Activated naive CD4-positive, alpha-beta T cell treated with anti-CD3 and anti-CD28 coated beads, Interleukin-2, amount 50 U/mL, for 24 hours (primary cell): ENCODE measurements around the gene DLD.
"Not testable (repeated sequence)": the region's sequence is repeated elsewhere in the genome, so short reads cannot be mapped to it uniquely, and the experiment has no call there.

Experiments used
- H3K27ac Mint-ChIP-seq: one replicate; pipeline ENCODE4 v1.8.0; 2021; ENCODE audit warnings: mild to moderate bottlenecking, mixed read lengths
- H3K27me3 Mint-ChIP-seq: one replicate; pipeline ENCODE4 v1.8.0; 2021; ENCODE audit warnings: mixed read lengths
- H3K36me3 Mint-ChIP-seq: one replicate; pipeline ENCODE4 v1.8.0; 2021; ENCODE audit warnings: mixed read lengths
- H3K4me1 Mint-ChIP-seq: one replicate; pipeline ENCODE4 v1.8.0; 2021; ENCODE audit warnings: mixed read lengths
- H3K4me3 Mint-ChIP-seq: one replicate; pipeline ENCODE4 v1.8.0; 2021; ENCODE audit warnings: mild to moderate bottlenecking, mixed read lengths
- H3K9me3 Mint-ChIP-seq: one replicate; pipeline ENCODE4 v1.8.0; 2021; ENCODE audit warnings: mixed read lengths

DLD gene

GRCh38 chr7:107944411-107945169, 53.6 kb downstream of the DLD start:
- Mint-ChIP-seq H3K27ac (no peak overlapping the region), H3K4me1 (no peaks in the 10 kb centered on the region), H3K9me3 (no peaks in the 10 kb centered on the region), H3K36me3 (peaks cover 3% of the 10 kb centered on the region), H3K27me3 (no peaks in the 10 kb centered on the region), H3K4me3 (no peak overlapping the region)

DNA sequence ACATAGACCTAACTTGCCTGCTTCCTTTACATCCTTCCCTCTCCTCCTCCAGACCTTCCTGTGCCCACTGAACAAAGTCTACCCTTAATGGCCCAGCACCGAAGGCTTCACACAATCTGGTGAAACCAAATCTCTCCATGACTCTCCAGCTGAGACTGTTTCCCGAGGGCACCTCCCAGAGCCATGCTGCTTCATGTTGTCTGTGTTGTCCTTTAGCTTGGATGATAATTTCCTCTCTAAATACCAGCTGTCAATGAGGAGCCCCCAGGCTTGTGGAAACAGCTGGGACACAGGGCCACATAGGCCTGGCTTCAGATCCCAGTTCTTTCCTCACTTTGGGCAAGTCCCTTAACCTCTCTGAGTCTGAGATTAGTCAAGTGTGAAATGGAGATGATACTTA, 54.3 kb downstream of the DLD start:
- H3K4me3 Mint-ChIP-seq: no peak overlapping the region
- no peaks in the 10 kb centered on the region for H3K9me3 Mint-ChIP-seq
- no peaks in the 10 kb centered on the region for H3K27me3 Mint-ChIP-seq
- H3K36me3 Mint-ChIP-seq: peaks cover 3% of the 10 kb centered on the region
- H3K27ac Mint-ChIP-seq: no peak overlapping the region
- H3K4me1 Mint-ChIP-seq: no peaks in the 10 kb centered on the region

GRCh38 chr7:107946451-107946850, 55.5 kb downstream of the DLD start:
- no peaks in the 10 kb centered on the region for H3K4me1 Mint-ChIP-seq
- no peaks in the 10 kb centered on the region for H3K27me3 Mint-ChIP-seq
- no peaks in the 10 kb centered on the region for H3K36me3 Mint-ChIP-seq
- H3K9me3 Mint-ChIP-seq: no peaks in the 10 kb centered on the region
- H3K4me3 Mint-ChIP-seq: no peak overlapping the region
- no peak overlapping the region for H3K27ac Mint-ChIP-seq

DNA sequence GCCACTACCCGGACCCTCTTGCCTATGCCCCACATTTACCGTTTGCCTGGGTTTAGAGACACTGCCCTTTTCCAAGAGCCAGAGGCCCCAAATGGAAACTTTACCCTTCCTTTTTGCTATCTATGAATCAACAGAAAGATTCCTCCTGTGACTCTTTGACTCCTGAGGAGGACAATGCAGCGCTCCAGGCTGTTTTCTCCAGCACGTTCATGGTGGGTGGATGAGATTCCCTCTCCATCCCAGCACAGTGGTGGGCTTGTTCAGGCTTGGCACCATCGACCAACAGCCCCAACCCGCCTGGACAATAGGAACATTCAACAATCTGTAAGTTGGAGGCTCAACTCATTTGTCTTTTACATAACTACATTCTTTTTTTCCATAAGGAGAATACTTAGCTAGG, 55.9 kb downstream of the DLD start:
- Mint-ChIP-seq H3K36me3 (no peaks in the 10 kb centered on the region), H3K9me3 (no peaks in the 10 kb centered on the region), H3K27ac (no peak overlapping the region), H3K4me1 (no peaks in the 10 kb centered on the region), H3K27me3 (no peaks in the 10 kb centered on the region), H3K4me3 (no peak overlapping the region)

GRCh38 chr7:107948645-107949442, 57.9 kb downstream of the DLD start:
- no peaks in the 10 kb centered on the region for H3K4me1 Mint-ChIP-seq
- H3K27me3 Mint-ChIP-seq: no peaks in the 10 kb centered on the region
- H3K36me3 Mint-ChIP-seq: no peaks in the 10 kb centered on the region
- no peaks in the 10 kb centered on the region for H3K9me3 Mint-ChIP-seq
- no peak overlapping the region for H3K4me3 Mint-ChIP-seq
- no peak overlapping the region for H3K27ac Mint-ChIP-seq

GRCh38 chr7:107949443-107949935, 58.5 kb downstream of the DLD start:
- Mint-ChIP-seq H3K27ac (no peak overlapping the region), H3K4me1 (no peaks in the 10 kb centered on the region), H3K36me3 (no peaks in the 10 kb centered on the region), H3K27me3 (no peaks in the 10 kb centered on the region), H3K4me3 (no peak overlapping the region), H3K9me3 (no peaks in the 10 kb centered on the region)

GRCh38 chr7:107951172-107951787, 60.3 kb downstream of the DLD start:
- no peak overlapping the region for H3K27ac Mint-ChIP-seq
- H3K36me3 Mint-ChIP-seq: no peaks in the 10 kb centered on the region
- H3K9me3 Mint-ChIP-seq: no peaks in the 10 kb centered on the region
- H3K27me3 Mint-ChIP-seq: no peaks in the 10 kb centered on the region
- no peaks in the 10 kb centered on the region for H3K4me1 Mint-ChIP-seq
- H3K4me3 Mint-ChIP-seq: no peak overlapping the region

- Mint-ChIP-seq H3K4me3 (no peak overlapping the region), H3K27ac (no peak overlapping the region), H3K36me3 (no peaks in the 10 kb centered on the region), H3K4me1 (no peaks in the 10 kb centered on the region), H3K27me3 (no peaks in the 10 kb centered on the region), H3K9me3 (no peaks in the 10 kb centered on the region)
Observed at GRCh38 chr7:107951896-107952295, 60.9 kb downstream of the DLD start.

DNA sequence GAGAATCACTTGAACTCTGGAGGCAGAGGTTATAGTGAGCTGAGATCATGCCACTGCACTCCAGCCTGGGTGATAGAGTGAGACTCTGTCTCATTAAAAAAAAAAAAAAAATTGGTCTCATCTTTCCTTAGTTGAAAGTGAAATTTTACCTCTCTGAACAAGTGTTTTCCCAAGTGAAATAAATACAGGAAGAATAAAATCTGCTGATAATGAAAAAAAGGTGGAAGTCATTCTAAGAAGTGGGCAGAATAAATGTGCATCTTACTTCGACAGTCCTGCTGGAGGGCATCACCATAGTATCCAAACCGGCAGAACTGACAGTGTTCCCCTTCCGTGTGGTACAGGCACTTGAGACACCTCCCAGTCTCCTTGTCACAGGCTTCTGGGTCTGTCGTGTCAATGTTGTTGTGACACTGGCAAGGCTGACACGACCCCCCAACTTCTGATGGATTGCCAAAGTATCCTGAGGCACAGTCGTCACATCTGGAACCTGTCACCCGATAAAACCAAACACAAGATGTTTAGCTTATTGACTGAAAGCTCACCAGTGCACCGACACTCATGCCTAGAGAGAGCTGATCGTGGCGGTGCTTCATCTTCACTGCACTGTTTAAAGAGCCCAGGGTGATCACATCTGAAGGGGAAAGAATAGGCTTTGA, 62.4 kb downstream of the DLD start:
- Mint-ChIP-seq H3K27ac (no peak overlapping the region), H3K36me3 (no peaks in the 10 kb centered on the region), H3K4me3 (no peak overlapping the region), H3K4me1 (no peaks in the 10 kb centered on the region), H3K9me3 (no peaks in the 10 kb centered on the region), H3K27me3 (no peaks in the 10 kb centered on the region)

GRCh38 chr7:107953924-107954303, 62.9 kb downstream of the DLD start:
- Mint-ChIP-seq H3K27me3 (no peaks in the 10 kb centered on the region), H3K36me3 (no peaks in the 10 kb centered on the region), H3K9me3 (no peaks in the 10 kb centered on the region), H3K27ac (no peak overlapping the region), H3K4me3 (no peak overlapping the region), H3K4me1 (no peaks in the 10 kb centered on the region)

DNA sequence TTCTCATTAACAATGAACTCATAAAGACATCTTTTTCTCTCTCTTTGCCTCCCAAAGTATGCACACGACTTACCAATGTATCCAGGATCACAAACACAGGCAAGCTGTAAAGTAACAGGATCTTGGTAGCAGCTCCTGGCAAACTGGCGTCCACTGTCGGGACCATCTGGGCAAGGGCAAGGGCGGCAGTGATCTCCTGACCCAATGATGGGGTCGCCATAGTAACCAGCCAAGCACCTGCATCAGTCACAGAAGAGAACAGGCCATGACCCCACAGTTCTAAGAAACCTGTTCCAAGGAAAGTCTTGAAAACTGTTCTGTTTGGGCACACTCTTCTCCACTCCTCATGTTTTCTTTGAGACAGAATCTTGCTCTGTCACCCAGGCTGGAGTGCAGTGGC, 64.4 kb downstream of the DLD start:
- H3K36me3 Mint-ChIP-seq: no peaks in the 10 kb centered on the region
- no peaks in the 10 kb centered on the region for H3K9me3 Mint-ChIP-seq
- peaks cover 1% of the 10 kb centered on the region for H3K27me3 Mint-ChIP-seq
- H3K27ac Mint-ChIP-seq: no peak overlapping the region
- H3K4me3 Mint-ChIP-seq: no peak overlapping the region
- H3K4me1 Mint-ChIP-seq: no peaks in the 10 kb centered on the region

- H3K9me3 Mint-ChIP-seq, H3K4me3 Mint-ChIP-seq, H3K27ac Mint-ChIP-seq, H3K27me3 Mint-ChIP-seq, H3K4me1 Mint-ChIP-seq, H3K36me3 Mint-ChIP-seq: not testable (repeated sequence)
Observed at GRCh38 chr7:107956950-107957349, 66.0 kb downstream of the DLD start.

DNA sequence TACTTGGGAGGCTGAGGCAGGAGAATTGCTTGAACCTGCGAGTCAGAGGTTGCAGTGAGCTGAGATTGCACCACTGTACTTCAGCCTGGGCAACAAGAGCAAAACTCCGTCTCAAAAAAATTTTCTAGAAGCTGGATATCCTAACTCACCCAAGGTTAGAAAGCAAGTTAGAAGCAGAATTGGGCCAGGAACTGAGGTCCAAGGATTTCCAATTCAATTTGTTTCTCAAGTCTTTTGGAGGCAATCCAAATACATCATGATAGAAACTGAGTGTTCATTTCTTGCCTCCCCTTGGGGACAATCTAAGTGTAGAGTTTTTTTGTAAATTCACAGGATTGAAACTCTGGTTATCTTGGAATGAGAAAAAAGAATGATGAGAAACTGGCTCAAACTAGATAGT, 66.5 kb downstream of the DLD start:
- Mint-ChIP-seq H3K9me3 (no peaks in the 10 kb centered on the region), H3K27me3 (peaks cover 4% of the 10 kb centered on the region), H3K4me3 (no peak overlapping the region), H3K36me3 (no peaks in the 10 kb centered on the region), H3K27ac (no peak overlapping the region), H3K4me1 (no peaks in the 10 kb centered on the region)

DNA sequence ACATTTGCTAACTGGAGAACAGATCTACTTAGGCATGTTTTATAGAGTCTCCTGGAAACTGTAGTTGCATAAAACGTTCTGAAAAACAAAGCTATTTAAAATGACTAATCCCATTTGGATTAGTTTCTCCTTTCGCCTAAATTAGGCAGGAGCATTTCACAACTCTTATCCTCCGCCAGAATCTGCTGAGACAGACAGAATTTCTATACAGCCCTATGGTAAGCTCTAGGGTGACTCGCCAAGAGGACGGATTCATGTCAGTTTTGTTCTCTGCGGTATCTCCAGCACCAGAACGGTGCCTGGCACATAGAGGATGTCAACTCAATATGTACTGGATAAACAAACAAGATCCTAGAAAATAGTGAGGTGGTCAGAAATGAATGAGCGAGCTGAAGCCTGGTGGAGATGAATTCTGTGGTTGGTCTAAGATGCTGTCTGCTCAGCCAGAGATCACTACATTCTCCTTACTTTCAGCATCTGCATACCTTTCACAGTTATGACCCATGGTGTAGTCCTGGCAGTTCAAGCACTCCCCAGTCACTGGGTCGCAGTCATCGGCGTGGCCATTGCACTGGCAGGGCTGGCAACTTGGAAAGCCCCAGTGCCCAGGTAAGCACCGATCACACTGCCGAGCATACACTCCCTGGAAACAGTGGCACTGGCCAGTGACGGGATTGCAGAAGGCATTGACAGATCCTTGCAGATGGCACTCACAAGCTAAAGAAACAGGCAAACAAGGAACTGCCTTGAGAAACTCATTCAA, 68.0 kb downstream of the DLD start:
- Mint-ChIP-seq H3K27me3 (peaks cover 4% of the 10 kb centered on the region), H3K36me3 (no peaks in the 10 kb centered on the region), H3K4me3 (no peak overlapping the region), H3K9me3 (no peaks in the 10 kb centered on the region), H3K27ac (no peak overlapping the region), H3K4me1 (no peaks in the 10 kb centered on the region)

- Mint-ChIP-seq H3K27me3 (peaks cover 4% of the 10 kb centered on the region), H3K4me3 (no peak overlapping the region), H3K9me3 (no peaks in the 10 kb centered on the region), H3K27ac (no peak overlapping the region), H3K36me3 (no peaks in the 10 kb centered on the region), H3K4me1 (no peaks in the 10 kb centered on the region)
Observed at GRCh38 chr7:107959527-107959898, 68.5 kb downstream of the DLD start.
